Right lobe of liver (tissue), 6 donors: ENCODE measurements around the gene SHLD1. TPM values are rescaled to one million over a fixed set of nuclear protein-coding genes. Genes with fewer than 3 reads are reported as not detected.

Experiments
- ATAC-seq, 4 donors: fragments of 200-7000 bp; cut with Tn5 transposase; one replicate each; pipeline ENCODE4 v1.9.1; 2020; ENCODE audit warnings: mild to moderate bottlenecking in 4 of 4, moderate library complexity in 4 of 4
- DNase-seq, 3 donors: peaks; one replicate each; pipeline ENCODE4 v3.0.0-alpha.2; 2020
- H3K27ac ChIP-seq, 3 donors: fragments of 200-600 bp; one replicate each; pipeline ENCODE4 v1.8.0; 2022
- H3K27me3 ChIP-seq, 2 donors: fragments of 200-600 bp; one replicate each; pipeline ENCODE4 v1.8.0; 2022
- H3K36me3 ChIP-seq, 4 donors: fragments of 200-600 bp; sonication (generic) in 1 of 4; one replicate each; pipeline versions ENCODE4 v1.5.1 to v1.8.0; 2017 to 2022; ENCODE audit warnings: control low read depth in 1 of 4
- H3K4me1 ChIP-seq, 4 donors: fragments of 200-600 bp; sonication (generic) in 1 of 4; one replicate each; pipeline versions ENCODE4 v1.5.1 to v1.8.0; 2017 to 2022; ENCODE audit warnings: control low read depth in 1 of 4
- H3K4me3 ChIP-seq, 3 donors: fragments of 200-600 bp; one replicate each; pipeline ENCODE4 v1.8.0; 2022
- H3K9me3 ChIP-seq, 4 donors: fragments of 200-600 bp; sonication (generic) in 1 of 4; one replicate each; pipeline versions ENCODE4 v1.5.1 to v1.8.0; 2017 to 2022; ENCODE audit warnings: control low read depth in 1 of 4
- CTCF ChIP-seq, 4 donors: fragments of 200-600 bp in 3 of 4; fragments of 450-650 bp in 1 of 4; IDR thresholded peaks; one replicate each; pipeline versions ENCODE4 v1.5.1 to v1.8.0; 2016 to 2022; ENCODE audit warnings: antibody characterized with exemption in 4 of 4, mild to moderate bottlenecking in 2 of 4
- POLR2A ChIP-seq: fragments of 450-650 bp; IDR thresholded peaks from one replicate; pipeline ENCODE4 v1.6.1; 2017; ENCODE audit warnings: antibody characterized with exemption, mild to moderate bottlenecking
- WGBS: methylation state at CpG from one replicate; pipeline ENCODE4 v1.1.6; 2018; ENCODE audit warnings: low coverage, low lambda C conversion rate; ENCODE audit not compliant: insufficient coverage; ENCODE audit errors: missing lambda C conversion rate; 5-methylcytosine and 5-hydroxymethylcytosine counted together
- intact Hi-C, 2 donors: fragments of 100-400 bp; cut with DNase I; formaldehyde crosslinking; loops; one replicate each; pipeline versions ENCODE4 v1.11.2 to v1.14.1; 2022
- total RNA-seq, 6 experiments: library from RNA; depleted of rRNA in 2 of 6; stranded (reverse); fragments of >200 nt in 2 of 6; fragmentation: NEBNext Ultra II Directional in 3 of 6; extraction: Animal tissue kit (Norgen Biotek cat#: 25700) in 3 of 6; gene quantifications; one replicate each; pipeline versions ENCODE4 v1.1.0 to v1.2.4, GENCODE V29; 2016 to 2023
- donor health status: DM: no; HTN: yes; CAD: no.
- donor health status: DM: no; HTN: no; CAD: no.
- donor health status: DM: no; HTN: no; CAD: no.
- donor health status: DM: no; HTN: yes; CAD: no.
- donor health status: DM: no; HTN: yes; CAD: no.

SHLD1 gene
- total RNA-seq, 6 experiments from 2014 or later: 0.69 to 1.9 (median 1.4) TPM; not detected in 1

GRCh38 chr20:5884465-5885335 lies 134.5 kb downstream of the SHLD1 start:
- Histone ChIP-seq H3K27me3 (no peaks in the 10 kb centered on the region), H3K4me1 (no peaks in the 10 kb centered on the region), H3K9me3 (no peaks in the 10 kb centered on the region), H3K27ac (no peak overlapping the region), H3K4me3 (no peak overlapping the region), H3K36me3 (no peaks in the 10 kb centered on the region)
- intact Hi-C loops: no loop called here
- WGBS: 54% methylated on average over 4 of the region's 8 CpGs
- no peak for DNase-seq
- no peak for ATAC-seq
- no peak for TF ChIP-seq CTCF (IDR thresholded peaks at IDR 0.05)
- no peak for TF ChIP-seq POLR2A

- WGBS: 45% methylated on average over 5 of the region's 6 CpGs
Measured at GRCh38 chr20:5885866-5886265, 135.7 kb downstream of the SHLD1 start.

GRCh38 chr20:5886788-5887187 lies 136.6 kb downstream of the SHLD1 start:
- WGBS: 46% methylated on average over 4 of the region's 4 CpGs

More at GRCh38 chr20:5885866-5886265, 135.7 kb downstream of the SHLD1 start:
- no peaks in the 10 kb centered on the region for H3K9me3 ChIP-seq
- no peaks in the 10 kb centered on the region for H3K36me3 ChIP-seq
- no peaks in the 10 kb centered on the region for H3K27me3 ChIP-seq
- no peak for ATAC-seq
- TF ChIP-seq CTCF (IDR thresholded peaks at IDR 0.05): no peak
- no peak for TF ChIP-seq POLR2A
- H3K4me1 ChIP-seq: no peaks in the 10 kb centered on the region
- H3K4me3 ChIP-seq: no peak overlapping the region
- no peak overlapping the region for H3K27ac ChIP-seq
- DNase-seq: no peak
- intact Hi-C loops: no loop called here

GRCh38 chr20:5887386-5887785 lies 137.2 kb downstream of the SHLD1 start:
- Histone ChIP-seq H3K36me3 (no peaks in the 10 kb centered on the region), H3K27me3 (no peaks in the 10 kb centered on the region), H3K4me3 (no peak overlapping the region), H3K27ac (no peak overlapping the region), H3K9me3 (no peaks in the 10 kb centered on the region), H3K4me1 (no peaks in the 10 kb centered on the region)
- ATAC-seq (no peak), DNase-seq (no peak)
- intact Hi-C loops: no loop called here
- 70% methylated on average over 2 of the region's 5 CpGs for WGBS
- TF ChIP-seq POLR2A (no peak), CTCF (IDR thresholded peaks at IDR 0.05) (no peak)

More at GRCh38 chr20:5886788-5887187, 136.6 kb downstream of the SHLD1 start:
- ATAC-seq (no peak), DNase-seq (no peak)
- Histone ChIP-seq H3K27me3 (no peaks in the 10 kb centered on the region), H3K4me3 (no peak overlapping the region), H3K36me3 (no peaks in the 10 kb centered on the region), H3K9me3 (no peaks in the 10 kb centered on the region), H3K4me1 (no peaks in the 10 kb centered on the region), H3K27ac (no peak overlapping the region)
- intact Hi-C loops: no loop called here
- no peak for TF ChIP-seq CTCF (IDR thresholded peaks at IDR 0.05)
- TF ChIP-seq POLR2A: no peak
